Astrocyte (in vitro differentiated cells and primary cell): Measurements from ENCODE around the gene UST. TPM values are rescaled to one million over a fixed set of nuclear protein-coding genes. Genes with fewer than 3 reads are reported as not detected.
"Not testable (repeated sequence)": the region's sequence is repeated elsewhere in the genome, so short reads cannot be mapped to it uniquely, and the experiment has no call there.

Experiments
- DNase-seq: peaks from one replicate; pipeline ENCODE4 v3.0.0-alpha.2; 2010; ENCODE audit warnings: low read depth
- FAIRE-seq: peaks from 2 replicates; lab custom pipeline; 2011; peaks lifted over from hg19 to GRCh38; lab: Jason Lieb, UNC
- H2AFZ ChIP-seq: 2 replicates; pipeline ENCODE4 v1.6.0; 2012; ENCODE audit warnings: low read depth, low read length, inconsistent platforms
- H3K27ac ChIP-seq: 2 replicates; pipeline ENCODE4 v1.5.1; 2011; ENCODE audit warnings: low read depth, low read length, inconsistent platforms
- H3K27me3 ChIP-seq: 2 replicates; pipeline ENCODE4 v1.6.0; 2011; ENCODE audit warnings: low read length, inconsistent platforms; ENCODE audit not compliant: insufficient read depth
- H3K36me3 ChIP-seq: 2 replicates; pipeline ENCODE4 v1.5.1; 2011; ENCODE audit warnings: low read length, inconsistent platforms; ENCODE audit not compliant: insufficient read depth
- H3K4me1 ChIP-seq: 2 replicates; pipeline ENCODE4 v1.5.1; 2011; ENCODE audit warnings: low read length, inconsistent platforms; ENCODE audit not compliant: insufficient read depth
- H3K4me2 ChIP-seq: 2 replicates; pipeline ENCODE4 v1.6.0; 2012; ENCODE audit warnings: low read length, inconsistent platforms
- H3K4me3 ChIP-seq: 2 replicates; pipeline ENCODE4 v1.5.1; 2011; ENCODE audit warnings: low read depth, mild to moderate bottlenecking, low read length, inconsistent platforms; ENCODE audit not compliant: insufficient read depth
- H3K79me2 ChIP-seq: 2 replicates; pipeline ENCODE4 v1.6.0; 2012; ENCODE audit warnings: mild to moderate bottlenecking, low read length, inconsistent platforms; ENCODE audit not compliant: insufficient read depth
- H3K9ac ChIP-seq: 2 replicates; pipeline ENCODE4 v1.6.0; 2012; ENCODE audit warnings: mild to moderate bottlenecking, low read length, inconsistent platforms
- H3K9me3 ChIP-seq: 2 replicates; pipeline ENCODE4 v1.5.1; 2012; ENCODE audit warnings: low read depth, mild to moderate bottlenecking, low read length, inconsistent platforms; ENCODE audit not compliant: insufficient read depth
- H4K20me1 ChIP-seq: 2 replicates; pipeline ENCODE4 v1.6.0; 2012; ENCODE audit warnings: low read length, inconsistent platforms; ENCODE audit not compliant: insufficient read depth
- H3K27ac Mint-ChIP-seq: one replicate; pipeline ENCODE4 v1.8.0; 2021; ENCODE audit warnings: mild to moderate bottlenecking, mixed read lengths; ENCODE audit not compliant: unreplicated experiment
- H3K27me3 Mint-ChIP-seq: one replicate; pipeline ENCODE4 v1.8.0; 2021; ENCODE audit warnings: low read depth, mixed read lengths; ENCODE audit not compliant: unreplicated experiment
- H3K36me3 Mint-ChIP-seq: one replicate; pipeline ENCODE4 v1.8.0; 2021; ENCODE audit warnings: low read depth, mixed read lengths; ENCODE audit not compliant: unreplicated experiment
- H3K4me1 Mint-ChIP-seq: one replicate; pipeline ENCODE4 v1.8.0; 2021; ENCODE audit warnings: low read depth, mixed read lengths; ENCODE audit not compliant: unreplicated experiment
- H3K4me3 Mint-ChIP-seq: one replicate; pipeline ENCODE4 v1.8.0; 2021; ENCODE audit warnings: mild to moderate bottlenecking, moderate library complexity, mixed read lengths; ENCODE audit not compliant: unreplicated experiment
- H3K9me3 Mint-ChIP-seq: one replicate; pipeline ENCODE4 v1.8.0; 2021; ENCODE audit warnings: mild to moderate bottlenecking, mixed read lengths; ENCODE audit not compliant: unreplicated experiment
- CTCF ChIP-seq: IDR thresholded peaks from 2 replicates; pipeline ENCODE4 v1.5.1; 2011; ENCODE audit warnings: low read depth, mild to moderate bottlenecking, inconsistent platforms, low read length, moderate library complexity; ENCODE audit not compliant: insufficient read depth
- EZH2 ChIP-seq: IDR thresholded peaks from 2 replicates; pipeline ENCODE4 v1.6.1; 2012; ENCODE audit warnings: mild to moderate bottlenecking, low read length, inconsistent platforms; ENCODE audit not compliant: insufficient read depth
- total RNA-seq: library from RNA; stranded (reverse); gene quantifications from 2 replicates; pipeline ENCODE4 v1.2.1, GENCODE V29; 2021

The UST gene
- total RNA-seq, 1 donor from 2014 or later: 15.3 TPM

GRCh38 chr6:148776321-148777308 is 29.8 kb downstream of the UST start:
- peak overlapping the region; percentile 80 for H3K27ac Mint-ChIP-seq
- Histone ChIP-seq H3K27me3 (no peaks in the 10 kb centered on the region), H3K27ac (peak overlapping the region; percentile 46), H3K79me2 (peaks cover 9% of the 10 kb centered on the region), H3K36me3 (no peaks in the 10 kb centered on the region), H3K4me1 (peaks cover 10% of the 10 kb centered on the region), H3K9ac (peak overlapping the region; percentile 57), H2AFZ (peak overlapping the region; percentile 48), H3K4me3 (peak overlapping the region; percentile 32), H4K20me1 (peaks cover 4% of the 10 kb centered on the region), H3K9me3 (no peaks in the 10 kb centered on the region), H3K4me2 (peak overlapping the region; percentile 81)
- DNase-seq: peak; percentile 81
- no peak for FAIRE-seq
- TF ChIP-seq CTCF (no peak), EZH2 (no peak)
- no peaks in the 10 kb centered on the region for H3K27me3 Mint-ChIP-seq
- no peaks in the 10 kb centered on the region for H3K36me3 Mint-ChIP-seq
- H3K4me1 Mint-ChIP-seq: peaks cover 20% of the 10 kb centered on the region
- peaks cover 3% of the 10 kb centered on the region for H3K9me3 Mint-ChIP-seq
- H3K4me3 Mint-ChIP-seq: no peak overlapping the region

- Histone ChIP-seq H3K27ac (no peak overlapping the region), H3K27me3 (no peaks in the 10 kb centered on the region), H3K4me2 (no peak overlapping the region), H3K9me3 (no peaks in the 10 kb centered on the region), H3K79me2 (peaks cover 9% of the 10 kb centered on the region), H3K9ac (no peak overlapping the region), H2AFZ (no peak overlapping the region), H3K36me3 (no peaks in the 10 kb centered on the region), H3K4me3 (no peak overlapping the region), H4K20me1 (no peaks in the 10 kb centered on the region), H3K4me1 (peaks cover 10% of the 10 kb centered on the region)
- TF ChIP-seq EZH2: no peak
- no peak for TF ChIP-seq CTCF
- DNase-seq (no peak), FAIRE-seq (no peak)
- H3K4me1 Mint-ChIP-seq: peaks cover 20% of the 10 kb centered on the region
- H3K4me3 Mint-ChIP-seq: no peak overlapping the region
- no peaks in the 10 kb centered on the region for H3K27me3 Mint-ChIP-seq
- H3K27ac Mint-ChIP-seq: no peak overlapping the region
- peaks cover 3% of the 10 kb centered on the region for H3K9me3 Mint-ChIP-seq
- H3K36me3 Mint-ChIP-seq: peaks cover 2% of the 10 kb centered on the region
Measured at GRCh38 chr6:148779142-148779562, 32.3 kb downstream of the UST start.

GRCh38 chr6:148780423-148780822 is 33.6 kb downstream of the UST start:
- H3K4me1 ChIP-seq, H3K36me3 ChIP-seq, FAIRE-seq, H3K36me3 Mint-ChIP-seq, H3K9me3 ChIP-seq, H3K9me3 Mint-ChIP-seq, H3K27me3 ChIP-seq, H3K27ac Mint-ChIP-seq, H3K4me3 Mint-ChIP-seq, H3K27ac ChIP-seq, H3K4me2 ChIP-seq, H3K9ac ChIP-seq, H2AFZ ChIP-seq, H3K79me2 ChIP-seq, H3K4me3 ChIP-seq, DNase-seq, H3K27me3 Mint-ChIP-seq, H4K20me1 ChIP-seq: not testable (repeated sequence)
- peaks cover 20% of the 10 kb centered on the region for H3K4me1 Mint-ChIP-seq
